ENCODE results near the gene CD59. TPM values are rescaled to one million over a fixed set of nuclear protein-coding genes. Genes with fewer than 3 reads are reported as not detected.
A peak's percentile ranks its signal among the peaks of the same experiment; 100 is the strongest.

The CD59 gene
- total RNA-seq, 1 experiment from 2014 or later: 5.7 TPM

GRCh38 chr11:33774736-33775466 lies 38.7 kb upstream of the CD59 start:
- H3K36me3 ChIP-seq (ENCODE audit: insufficient read depth, low read length): no peaks in the 10 kb centered on the region
- peaks cover 22% of the 10 kb centered on the region for H4K20me1 ChIP-seq (ENCODE audit: insufficient read depth, low read depth, low read length)
- peaks cover 34% of the 10 kb centered on the region for H3K4me1 ChIP-seq (ENCODE audit: low read length)
- no peak overlapping the region for H3K27ac ChIP-seq (ENCODE audit: low read length)
- H3K9me3 ChIP-seq (ENCODE audit: low read length): no peaks in the 10 kb centered on the region
- no peaks in the 10 kb centered on the region for H3K79me2 ChIP-seq (ENCODE audit: low read length)
- H3K9me2 ChIP-seq (replicated peaks; ENCODE audit: insufficient read depth, low read length): no peaks in the 10 kb centered on the region
- H3K4me3 ChIP-seq (ENCODE audit: low read length): peak overlapping the region; percentile 99
- DNase-seq: no peak
- H3K27me3 ChIP-seq (ENCODE audit: low read length): peaks cover 5% of the 10 kb centered on the region; the same call in 1 of the 2 replicates
- H2AFZ ChIP-seq (ENCODE audit: low read length): peak overlapping the region; percentile 99
- H3K4me2 ChIP-seq (ENCODE audit: low read depth, low read length, poor library complexity, severe bottlenecking): peak overlapping the region; percentile 94
- H3K9ac ChIP-seq (ENCODE audit: low read length): peak overlapping the region; percentile 71

- Histone ChIP-seq H3K27me3 (ENCODE audit: low read length) (peaks cover 5% of the 10 kb centered on the region; the same call in 1 of the 2 replicates), H3K4me2 (ENCODE audit: low read depth, low read length, poor library complexity, severe bottlenecking) (peak within 1 kb of the TSS; percentile 100), H3K4me1 (ENCODE audit: low read length) (peaks cover 34% of the 10 kb centered on the region), H2AFZ (ENCODE audit: low read length) (peak within 1 kb of the TSS; percentile 99), H3K4me3 (ENCODE audit: low read length) (peak within 1 kb of the TSS; percentile 99), H3K9me3 (ENCODE audit: low read length) (no peaks in the 10 kb centered on the region), H3K9ac (ENCODE audit: low read length) (peak within 1 kb of the TSS; percentile 87), H3K27ac (ENCODE audit: low read length) (no peak within 1 kb of the TSS), H3K36me3 (ENCODE audit: insufficient read depth, low read length) (peaks cover 3% of the 10 kb centered on the region; the same call in 1 of the 2 replicates), H4K20me1 (ENCODE audit: insufficient read depth, low read depth, low read length) (peaks cover 22% of the 10 kb centered on the region), H3K79me2 (ENCODE audit: low read length) (no peaks in the 10 kb centered on the region), H3K9me2 (replicated peaks; ENCODE audit: insufficient read depth, low read length) (no peaks in the 10 kb centered on the region)
- peak; percentile 94 for DNase-seq
Observed at GRCh38 chr11:33773987-33774735, 37.9 kb upstream of the CD59 start, which contains the start of gene FBXO3. Gene FBXO3 (minus strand): TSS chr11:33774520. CDS start chr11:33774497, 23 bp downstream.

- Histone ChIP-seq H3K9me2 (replicated peaks; ENCODE audit: insufficient read depth, low read length) (no peaks in the 10 kb centered on the region), H4K20me1 (ENCODE audit: insufficient read depth, low read depth, low read length) (peaks cover 22% of the 10 kb centered on the region), H3K9me3 (ENCODE audit: low read length) (no peaks in the 10 kb centered on the region), H3K4me3 (ENCODE audit: low read length) (peak overlapping the region; percentile 99), H3K27me3 (ENCODE audit: low read length) (peaks cover 5% of the 10 kb centered on the region; the same call in 1 of the 2 replicates), H3K4me1 (ENCODE audit: low read length) (peaks cover 34% of the 10 kb centered on the region), H3K27ac (ENCODE audit: low read length) (no peak overlapping the region), H2AFZ (ENCODE audit: low read length) (peak overlapping the region; percentile 98; the same call in 1 of the 2 replicates), H3K9ac (ENCODE audit: low read length) (peak overlapping the region; percentile 87), H3K79me2 (ENCODE audit: low read length) (no peaks in the 10 kb centered on the region), H3K36me3 (ENCODE audit: insufficient read depth, low read length) (peaks cover 6% of the 10 kb centered on the region; the same call in 1 of the 2 replicates), H3K4me2 (ENCODE audit: low read depth, low read length, poor library complexity, severe bottlenecking) (peak overlapping the region; percentile 100)
- peak; percentile 53 for DNase-seq
Observed at GRCh38 chr11:33773404-33773986, 37.3 kb upstream of the CD59 start.

- Histone ChIP-seq H2AFZ (ENCODE audit: low read length) (no peak overlapping the region), H3K4me1 (ENCODE audit: low read length) (peaks cover 33% of the 10 kb centered on the region), H3K4me3 (ENCODE audit: low read length) (peak overlapping the region; percentile 99; the same call in 1 of the 2 replicates), H3K27ac (ENCODE audit: low read length) (no peak overlapping the region), H3K9me2 (replicated peaks; ENCODE audit: insufficient read depth, low read length) (no peaks in the 10 kb centered on the region), H3K4me2 (ENCODE audit: low read depth, low read length, poor library complexity, severe bottlenecking) (peak overlapping the region; percentile 100), H3K9me3 (ENCODE audit: low read length) (no peaks in the 10 kb centered on the region), H4K20me1 (ENCODE audit: insufficient read depth, low read depth, low read length) (peaks cover 22% of the 10 kb centered on the region), H3K36me3 (ENCODE audit: insufficient read depth, low read length) (peaks cover 12% of the 10 kb centered on the region; the same call in 1 of the 2 replicates), H3K27me3 (ENCODE audit: low read length) (peaks cover 5% of the 10 kb centered on the region; the same call in 1 of the 2 replicates), H3K79me2 (ENCODE audit: low read length) (no peaks in the 10 kb centered on the region), H3K9ac (ENCODE audit: low read length) (no peak overlapping the region)
- no peak for DNase-seq
Observed at GRCh38 chr11:33772870-33773269, 36.6 kb upstream of the CD59 start.

GRCh38 chr11:33772300-33772699 lies 36.1 kb upstream of the CD59 start:
- H3K79me2 ChIP-seq (ENCODE audit: low read length): no peaks in the 10 kb centered on the region
- peaks cover 33% of the 10 kb centered on the region for H3K4me1 ChIP-seq (ENCODE audit: low read length)
- H3K4me3 ChIP-seq (ENCODE audit: low read length): no peak overlapping the region
- peaks cover 22% of the 10 kb centered on the region for H4K20me1 ChIP-seq (ENCODE audit: insufficient read depth, low read depth, low read length)
- H2AFZ ChIP-seq (ENCODE audit: low read length): no peak overlapping the region
- H3K9me2 ChIP-seq (replicated peaks; ENCODE audit: insufficient read depth, low read length): no peaks in the 10 kb centered on the region
- DNase-seq: no peak
- H3K27me3 ChIP-seq (ENCODE audit: low read length): peaks cover 5% of the 10 kb centered on the region; the same call in 1 of the 2 replicates
- H3K27ac ChIP-seq (ENCODE audit: low read length): no peak overlapping the region
- peaks cover 14% of the 10 kb centered on the region; the same call in 1 of the 2 replicates for H3K36me3 ChIP-seq (ENCODE audit: insufficient read depth, low read length)
- H3K9me3 ChIP-seq (ENCODE audit: low read length): no peaks in the 10 kb centered on the region
- H3K4me2 ChIP-seq (ENCODE audit: low read depth, low read length, poor library complexity, severe bottlenecking): no peak overlapping the region
- H3K9ac ChIP-seq (ENCODE audit: low read length): no peak overlapping the region

GRCh38 chr11:33770236-33770635 lies 34.0 kb upstream of the CD59 start:
- Histone ChIP-seq H3K36me3 (ENCODE audit: insufficient read depth, low read length) (peaks cover 16% of the 10 kb centered on the region; the same call in 1 of the 2 replicates), H3K27me3 (ENCODE audit: low read length) (peaks cover 5% of the 10 kb centered on the region; the same call in 1 of the 2 replicates), H3K9me2 (replicated peaks; ENCODE audit: insufficient read depth, low read length) (no peaks in the 10 kb centered on the region), H3K4me3 (ENCODE audit: low read length) (no peak overlapping the region), H3K4me1 (ENCODE audit: low read length) (peaks cover 27% of the 10 kb centered on the region), H3K27ac (ENCODE audit: low read length) (no peak overlapping the region), H3K9me3 (ENCODE audit: low read length) (no peaks in the 10 kb centered on the region), H3K9ac (ENCODE audit: low read length) (no peak overlapping the region), H3K4me2 (ENCODE audit: low read depth, low read length, poor library complexity, severe bottlenecking) (no peak overlapping the region), H2AFZ (ENCODE audit: low read length) (no peak overlapping the region), H4K20me1 (ENCODE audit: insufficient read depth, low read depth, low read length) (peaks cover 22% of the 10 kb centered on the region), H3K79me2 (ENCODE audit: low read length) (no peaks in the 10 kb centered on the region)
- DNase-seq: no peak

GRCh38 chr11:33769542-33769941 lies 33.3 kb upstream of the CD59 start:
- no peaks in the 10 kb centered on the region for H3K79me2 ChIP-seq (ENCODE audit: low read length)
- H2AFZ ChIP-seq (ENCODE audit: low read length): no peak overlapping the region
- H3K9me3 ChIP-seq (ENCODE audit: low read length): no peaks in the 10 kb centered on the region
- H3K27me3 ChIP-seq (ENCODE audit: low read length): no peaks in the 10 kb centered on the region
- peaks cover 22% of the 10 kb centered on the region for H4K20me1 ChIP-seq (ENCODE audit: insufficient read depth, low read depth, low read length)
- no peak for DNase-seq
- H3K9ac ChIP-seq (ENCODE audit: low read length): no peak overlapping the region
- no peaks in the 10 kb centered on the region for H3K9me2 ChIP-seq (replicated peaks; ENCODE audit: insufficient read depth, low read length)
- peaks cover 20% of the 10 kb centered on the region for H3K4me1 ChIP-seq (ENCODE audit: low read length)
- H3K36me3 ChIP-seq (ENCODE audit: insufficient read depth, low read length): peaks cover 22% of the 10 kb centered on the region; the same call in 1 of the 2 replicates
- H3K4me2 ChIP-seq (ENCODE audit: low read depth, low read length, poor library complexity, severe bottlenecking): no peak overlapping the region
- no peak overlapping the region for H3K4me3 ChIP-seq (ENCODE audit: low read length)
- no peak overlapping the region for H3K27ac ChIP-seq (ENCODE audit: low read length)

All from Karpas-422 (cell line).